NK-92 (cell line): ENCODE data around the gene GPI.
"Not testable (repeated sequence)": the region's sequence is repeated elsewhere in the genome, so short reads cannot be mapped to it uniquely, and the experiment has no call there.

Source experiments
- DNase-seq: peaks from one replicate; lab custom pipeline; 2025; ENCODE audit not compliant: unreplicated experiment; lab: John Stamatoyannopoulos, UW

GPI gene

DNA sequence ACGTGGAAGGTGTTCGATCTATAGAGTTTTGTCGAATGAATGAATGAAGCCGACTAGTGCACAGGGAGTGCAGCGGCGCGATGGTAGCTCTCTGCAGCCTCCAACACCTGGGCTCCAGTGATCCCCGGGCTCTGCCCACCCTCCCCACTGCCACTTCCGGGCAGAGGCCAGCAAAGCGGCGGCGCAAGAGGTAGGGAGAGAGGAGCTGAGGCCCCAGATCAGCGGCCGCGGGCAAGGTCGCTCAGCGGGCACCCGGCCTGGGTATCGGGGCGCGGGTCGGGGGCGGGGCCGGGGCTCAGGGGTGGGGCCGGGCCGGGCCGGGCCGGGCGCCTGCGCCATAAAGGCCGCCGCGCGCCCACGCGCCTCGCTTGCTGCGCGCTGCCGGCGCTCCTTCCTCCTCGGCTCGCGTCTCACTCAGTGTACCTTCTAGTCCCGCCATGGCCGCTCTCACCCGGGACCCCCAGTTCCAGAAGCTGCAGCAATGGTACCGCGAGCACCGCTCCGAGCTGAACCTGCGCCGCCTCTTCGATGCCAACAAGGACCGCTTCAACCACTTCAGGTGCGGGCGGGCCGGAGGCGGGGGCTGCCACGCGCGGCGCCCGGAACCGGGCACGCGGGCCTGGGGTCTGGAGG lies at the start of gene GPI:
TSS of gene GPI (plus strand) at position 367 of the 633 bp plus-strand sequence. CDS start at position 438, 71 bp downstream.
- no peak for DNase-seq

DNA sequence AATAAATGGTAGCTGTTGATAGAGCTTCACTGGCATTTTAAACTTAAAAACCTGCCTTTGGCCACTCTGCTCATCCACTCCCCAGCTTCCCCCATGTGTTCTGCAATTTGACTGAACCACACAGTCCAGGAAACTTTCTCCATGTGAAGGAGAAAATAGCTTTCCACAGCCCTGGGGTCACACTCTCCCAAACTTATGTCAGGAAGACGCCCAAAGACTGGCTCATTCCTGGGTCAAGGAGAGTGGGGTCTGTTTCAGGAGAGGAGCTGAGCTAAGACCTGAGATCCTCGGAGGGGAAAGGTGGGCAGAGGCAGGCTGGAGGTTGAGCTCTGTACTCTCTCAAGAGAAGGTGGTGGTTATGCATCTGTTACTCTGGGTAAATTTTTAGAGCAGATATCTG lies 48.7 kb upstream of the GPI start:
- no peak for DNase-seq

DNA sequence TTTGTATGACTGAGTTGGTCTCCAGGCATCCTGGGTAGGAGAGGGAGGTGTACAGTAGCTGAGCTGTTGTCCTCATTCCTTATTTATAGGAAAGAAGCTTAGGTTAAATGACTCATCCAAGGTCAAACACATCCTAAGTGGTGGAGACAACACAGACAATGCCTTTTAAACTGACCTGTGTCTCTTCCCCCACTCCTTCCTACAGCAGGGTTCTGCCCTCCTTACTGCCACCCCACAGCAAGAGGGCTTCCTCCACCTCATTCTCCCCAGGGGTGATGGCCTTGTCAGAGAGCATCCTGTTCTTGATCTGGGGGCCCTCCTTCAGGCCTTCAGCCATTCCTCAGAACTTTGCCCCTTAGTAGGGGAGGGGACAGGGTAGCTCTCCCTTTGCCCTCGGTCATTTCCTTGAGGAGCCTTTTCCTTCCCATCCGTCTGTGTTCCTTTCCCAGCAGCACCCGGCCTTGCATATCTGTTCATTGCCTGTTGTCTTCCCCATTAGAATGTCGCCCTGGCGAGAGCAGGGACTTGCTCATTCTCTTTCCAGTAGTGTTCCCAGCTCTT lies 48.2 kb upstream of the GPI start:
- DNase-seq, result no peak

DNA sequence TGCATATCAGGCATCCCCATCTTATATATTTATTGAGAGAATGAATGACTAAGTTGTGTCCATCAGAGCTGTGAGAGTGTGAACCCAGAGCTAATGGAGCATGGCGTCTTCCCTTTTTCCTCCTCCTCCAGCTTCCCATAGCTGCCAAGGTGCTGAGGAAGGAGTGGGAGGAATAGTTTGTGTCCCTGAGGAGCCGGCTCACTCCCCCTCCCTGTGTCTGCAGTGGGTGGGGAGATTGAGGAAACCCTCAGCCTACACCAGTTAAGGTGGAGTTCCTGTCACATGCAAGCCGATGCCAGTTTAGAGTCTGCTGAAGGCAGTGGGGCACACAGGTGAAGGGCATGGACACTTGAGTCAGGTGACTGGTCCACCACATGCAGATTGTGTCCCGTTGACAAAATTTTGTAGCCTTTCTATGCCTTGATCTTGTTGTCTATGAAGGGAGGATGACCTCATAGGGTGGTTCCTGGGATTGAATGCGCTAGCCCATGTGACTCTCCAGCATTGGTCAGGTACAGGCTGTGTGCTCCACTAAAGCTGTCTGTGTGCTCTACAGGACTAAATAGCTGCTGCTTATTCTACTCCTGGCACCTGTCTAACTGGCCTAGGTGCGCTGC lies 47.6 kb upstream of the GPI start:
- no peak for DNase-seq

DNA sequence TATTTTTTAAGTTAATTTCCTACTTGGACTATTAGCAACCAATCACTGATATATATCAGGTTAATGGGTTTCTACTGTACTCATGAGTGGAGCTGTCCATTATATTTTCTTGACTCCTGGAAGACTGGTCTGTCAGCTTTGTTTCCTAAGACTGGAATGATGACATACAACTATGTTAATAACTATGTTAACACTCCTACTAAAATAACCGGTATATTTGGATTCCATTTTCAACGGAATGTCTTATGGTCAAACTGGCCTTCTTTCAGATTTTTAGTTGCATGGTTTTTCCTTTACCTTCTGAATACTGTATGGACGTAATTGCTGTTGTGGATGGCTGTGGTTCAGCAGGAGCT lies 45.8 kb upstream of the GPI start:
- no peak for DNase-seq

DNA sequence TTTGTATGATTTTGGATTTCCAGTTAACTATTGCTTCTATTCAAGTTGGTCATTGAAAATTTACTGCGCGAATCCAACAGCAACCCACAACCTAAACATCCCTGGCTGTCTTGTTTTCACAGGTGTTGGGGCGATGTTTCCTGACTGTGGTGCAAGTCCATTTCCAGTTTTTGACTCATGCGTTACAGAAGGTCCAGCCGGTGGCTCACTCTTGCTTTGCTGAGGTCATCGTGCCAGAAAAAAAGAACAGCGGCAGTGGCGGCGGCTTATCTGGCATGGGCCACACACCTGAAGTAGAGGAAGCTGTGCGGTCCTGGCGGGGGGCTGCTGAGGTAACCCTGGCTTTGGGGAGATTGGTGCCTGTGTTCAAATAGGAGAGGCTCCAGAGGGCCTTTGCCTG lies 45.2 kb upstream of the GPI start:
- DNase-seq, result no peak

DNA sequence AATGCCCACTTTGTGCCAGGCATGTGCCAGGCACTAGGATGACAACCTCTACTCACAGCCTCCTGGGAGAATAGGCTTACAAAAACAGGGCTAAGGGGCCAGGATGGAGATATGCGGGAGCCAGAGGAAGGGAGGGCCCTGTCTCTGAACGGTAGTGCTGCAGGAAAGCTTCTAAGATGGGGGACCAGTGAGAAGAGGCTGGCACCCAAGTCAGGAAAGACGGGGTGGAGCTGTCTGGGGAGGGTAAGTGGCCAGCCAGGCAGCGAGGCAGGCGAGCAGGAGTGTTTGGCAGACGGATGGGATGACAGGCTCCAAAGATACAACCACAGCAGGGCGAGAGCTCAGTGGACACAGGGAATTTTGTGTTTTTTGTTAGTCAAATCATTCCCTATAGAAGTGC lies 44.7 kb upstream of the GPI start:
- no peak for DNase-seq

DNA sequence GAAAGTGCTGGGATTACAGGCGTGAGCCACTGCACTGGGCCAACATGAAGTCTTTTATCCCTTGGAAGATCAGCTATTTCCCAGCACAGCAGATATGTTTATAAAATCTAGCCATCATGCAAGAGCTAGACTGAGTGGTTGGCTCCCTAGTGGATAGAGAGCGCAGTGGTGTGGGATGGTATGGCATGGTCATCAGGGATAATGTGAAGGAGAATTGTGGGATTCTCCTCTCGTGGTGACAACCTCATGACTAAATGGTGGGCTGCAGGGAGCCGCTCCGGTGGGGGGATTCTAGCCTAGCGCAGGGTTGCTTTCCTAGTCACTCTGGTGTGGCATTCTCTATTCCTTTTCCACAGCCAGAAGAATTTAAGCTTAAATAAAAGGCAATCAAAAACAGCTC lies 43.3 kb upstream of the GPI start:
- no peak for DNase-seq

DNA sequence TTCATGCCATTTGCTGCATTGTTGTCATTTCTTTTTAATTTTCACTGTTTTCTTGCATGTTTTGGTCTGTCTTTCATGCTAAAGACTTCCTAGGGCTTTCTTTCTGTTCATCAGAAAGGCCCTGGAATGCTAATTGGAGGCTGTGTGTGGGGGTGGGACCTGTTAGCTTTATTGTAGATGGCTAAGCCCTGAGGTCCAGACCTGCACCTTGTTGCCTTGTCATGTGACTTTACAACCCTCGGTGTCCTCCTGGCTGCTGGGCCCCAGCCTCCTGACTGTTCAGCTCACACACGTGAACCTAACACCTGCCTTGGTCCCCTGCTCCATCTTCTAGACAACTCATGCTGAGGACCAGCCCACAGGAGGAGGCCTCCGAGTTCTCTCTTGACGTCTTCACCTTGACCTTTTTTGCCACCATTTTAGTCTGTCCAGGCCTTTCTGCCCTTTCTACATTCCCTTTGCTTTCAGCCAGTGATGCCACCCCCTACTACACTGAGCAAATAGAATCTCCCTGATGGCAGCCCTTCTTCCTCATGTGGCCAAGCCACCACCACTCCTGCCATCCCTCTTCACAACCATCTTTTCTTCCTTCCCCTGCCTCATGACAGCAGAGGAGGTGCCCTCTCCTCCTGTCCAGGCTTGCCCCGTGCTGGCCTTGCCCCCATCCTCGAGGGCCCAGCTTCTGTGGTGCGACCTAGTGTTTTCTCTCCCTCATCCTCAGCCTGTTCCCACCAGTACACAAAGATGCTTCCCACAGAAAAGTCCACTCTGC lies 41.4 kb upstream of the GPI start:
- DNase-seq, result no peak

DNA sequence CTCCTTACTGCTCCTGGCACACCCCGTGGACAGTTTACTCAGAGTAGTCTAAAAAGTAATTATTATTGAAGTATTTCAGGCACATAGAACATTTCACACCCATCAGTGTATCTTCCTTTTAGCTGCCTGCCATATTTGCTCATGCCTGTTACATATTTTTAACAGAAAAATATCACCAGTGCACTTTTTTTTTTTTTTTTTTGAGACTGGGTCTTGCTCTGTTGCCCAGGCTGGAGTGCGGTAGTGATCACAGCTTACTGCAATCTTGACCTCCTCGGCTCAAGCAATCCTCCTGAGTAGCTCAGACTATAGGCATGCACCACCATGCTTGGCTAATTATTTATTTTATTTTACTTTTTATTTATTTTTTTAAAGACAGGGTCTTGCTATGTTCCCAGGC lies 40.7 kb upstream of the GPI start:
- DNase-seq, result no peak

DNA sequence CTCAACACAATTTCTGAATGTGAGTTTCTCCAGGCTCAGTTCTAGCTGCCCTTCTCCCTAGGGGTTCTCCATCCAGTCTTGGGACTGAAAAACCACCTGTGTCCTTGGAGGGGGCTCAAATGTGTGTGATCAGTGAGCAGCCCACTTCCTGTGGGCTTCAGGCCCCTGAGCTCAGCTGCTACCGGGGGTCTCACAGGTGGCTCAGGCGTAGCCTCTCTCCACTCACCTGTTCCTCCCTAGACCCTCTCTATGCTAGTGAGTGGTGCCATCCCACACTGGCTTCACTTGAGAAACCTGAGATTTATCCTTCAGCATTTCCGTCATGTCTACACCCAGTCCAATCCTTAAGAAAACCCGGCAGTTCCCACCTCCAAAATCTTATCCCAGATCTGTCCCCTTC lies 39.8 kb upstream of the GPI start:
- no peak for DNase-seq

DNA sequence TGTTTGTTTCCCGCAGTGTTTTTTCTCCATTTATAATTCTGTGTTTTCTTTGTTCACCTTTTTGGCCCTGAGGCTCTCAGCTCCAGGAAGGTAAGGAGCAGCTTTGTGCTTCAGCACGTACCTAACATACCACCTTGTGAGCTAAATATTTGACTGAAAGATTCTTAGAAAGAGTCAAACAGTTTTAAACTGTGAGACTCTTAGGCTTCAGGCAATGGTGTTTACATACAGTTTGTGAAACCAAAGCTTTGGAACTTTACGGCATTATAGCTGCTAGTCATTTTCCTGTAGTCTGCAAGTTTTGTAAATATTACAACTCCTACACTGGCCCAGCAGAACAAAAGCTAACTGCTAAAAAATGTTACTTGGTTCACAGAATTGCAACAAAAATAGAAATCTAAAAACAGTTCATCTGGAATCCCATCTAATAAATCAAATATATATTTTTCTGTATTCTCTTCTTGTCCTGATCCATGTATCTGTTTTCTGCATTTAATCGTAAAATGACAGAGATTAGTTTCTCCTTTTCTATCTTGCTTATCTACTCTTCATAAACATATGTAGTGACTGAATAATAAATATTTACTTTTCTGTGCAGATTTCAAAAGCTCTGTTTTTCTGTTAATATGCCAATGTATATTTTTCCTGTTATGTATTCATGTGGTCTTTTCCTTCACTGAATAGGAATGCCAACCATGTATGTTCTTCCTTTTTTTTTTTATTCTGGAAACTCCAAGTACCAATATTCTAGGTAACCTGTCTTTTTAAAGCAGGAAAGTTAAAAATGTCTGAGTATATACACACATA lies 38.8 kb upstream of the GPI start:
- DNase-seq, result no peak

DNA sequence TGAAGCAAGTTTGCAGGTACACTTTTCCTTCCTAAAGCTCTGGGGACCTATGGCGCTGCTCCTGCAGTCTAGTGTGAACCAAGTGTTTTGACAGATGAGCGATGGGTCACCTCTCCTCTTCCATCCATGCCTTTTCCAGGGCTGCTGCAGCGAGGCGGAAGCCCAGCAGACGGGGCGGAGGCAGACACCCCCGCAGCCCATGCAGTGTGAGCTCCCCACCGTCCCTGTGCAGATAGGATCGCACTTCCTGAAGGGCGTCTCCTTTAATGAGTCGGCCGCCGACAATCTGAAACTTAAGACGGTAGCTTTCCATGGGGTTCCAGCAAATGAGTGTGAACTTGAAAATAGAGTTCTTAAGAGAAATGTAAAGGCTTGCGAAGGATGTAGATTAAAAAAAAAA lies 37.1 kb upstream of the GPI start:
- no peak for DNase-seq

DNA sequence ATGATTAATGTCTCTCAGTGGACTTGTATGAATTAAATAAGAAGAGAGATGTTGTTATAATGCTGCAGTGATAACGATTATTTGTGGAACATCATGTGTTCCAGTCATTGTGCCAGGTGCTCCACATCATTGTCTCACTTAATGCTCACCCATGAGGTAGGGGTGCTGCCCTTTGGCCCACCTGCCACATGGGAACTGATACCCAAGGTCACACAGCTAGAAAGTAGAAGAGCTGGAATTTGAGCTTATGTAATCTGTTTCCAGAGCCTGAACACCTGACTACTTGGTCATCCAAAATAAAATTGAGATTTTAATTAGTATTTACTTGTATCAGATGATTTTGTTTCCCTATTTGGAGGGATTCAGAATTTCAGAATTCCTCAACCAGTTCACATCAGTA lies 36.0 kb upstream of the GPI start:
- no peak for DNase-seq

DNA sequence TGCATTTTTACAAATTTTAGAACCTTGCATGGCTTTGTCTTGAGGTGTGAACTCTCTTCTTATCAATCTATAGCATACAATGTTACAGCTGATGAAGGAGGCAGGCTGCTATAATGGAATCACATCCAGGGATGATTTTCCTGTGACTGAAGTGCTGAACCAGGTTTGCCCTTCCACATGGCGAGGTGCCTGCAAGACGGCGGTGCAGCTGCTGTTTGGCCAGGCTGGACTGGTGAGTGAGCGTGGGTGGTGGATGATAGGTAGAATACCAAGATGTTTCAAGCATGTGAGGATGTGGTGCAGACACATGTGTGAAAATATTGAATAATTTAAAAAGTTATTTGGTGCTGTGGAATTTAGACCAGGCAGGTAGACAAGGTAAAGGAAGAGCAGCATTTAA lies 34.9 kb upstream of the GPI start:
- no peak for DNase-seq

DNA sequence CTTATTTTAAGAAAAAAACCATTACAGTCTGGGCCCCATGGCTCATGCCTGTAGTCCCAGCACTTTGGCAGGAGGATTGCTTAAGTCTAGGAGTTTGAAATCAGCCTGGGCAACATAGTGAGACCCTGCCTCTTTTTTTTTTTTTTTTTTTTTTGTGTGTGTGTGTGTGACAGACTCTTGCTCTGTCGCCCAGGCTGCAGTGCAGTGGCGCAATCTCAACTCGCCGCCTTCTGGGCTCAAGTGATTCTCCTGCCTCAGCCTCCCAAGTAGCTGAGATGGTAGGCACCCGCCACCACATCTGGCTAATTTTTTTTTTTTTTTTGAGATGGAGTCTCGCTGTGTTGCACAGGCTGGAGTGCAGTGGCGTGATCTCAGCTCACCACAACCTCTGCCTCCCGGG lies 34.4 kb upstream of the GPI start:
- DNase-seq, result not testable (repeated sequence)

DNA sequence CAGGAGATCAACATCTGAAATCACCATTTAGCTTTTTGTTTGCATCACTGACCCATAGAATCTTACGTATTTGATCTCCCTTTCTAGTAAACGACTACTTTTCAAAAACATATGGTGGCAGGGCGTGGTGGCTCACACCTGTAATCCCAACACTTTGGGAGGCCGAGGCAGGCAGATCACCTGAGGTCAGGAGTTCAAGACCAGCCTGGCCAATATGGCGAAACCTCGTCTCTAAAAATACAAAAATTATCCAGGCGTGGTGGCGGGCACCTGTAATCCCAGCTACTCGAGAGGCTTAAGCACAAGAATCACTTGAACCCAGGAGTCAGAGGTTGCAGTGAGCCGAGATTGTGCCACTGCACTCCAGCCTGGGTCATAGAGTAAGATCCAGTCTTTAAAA lies 33.4 kb upstream of the GPI start:
- DNase-seq, result not testable (repeated sequence)

DNA sequence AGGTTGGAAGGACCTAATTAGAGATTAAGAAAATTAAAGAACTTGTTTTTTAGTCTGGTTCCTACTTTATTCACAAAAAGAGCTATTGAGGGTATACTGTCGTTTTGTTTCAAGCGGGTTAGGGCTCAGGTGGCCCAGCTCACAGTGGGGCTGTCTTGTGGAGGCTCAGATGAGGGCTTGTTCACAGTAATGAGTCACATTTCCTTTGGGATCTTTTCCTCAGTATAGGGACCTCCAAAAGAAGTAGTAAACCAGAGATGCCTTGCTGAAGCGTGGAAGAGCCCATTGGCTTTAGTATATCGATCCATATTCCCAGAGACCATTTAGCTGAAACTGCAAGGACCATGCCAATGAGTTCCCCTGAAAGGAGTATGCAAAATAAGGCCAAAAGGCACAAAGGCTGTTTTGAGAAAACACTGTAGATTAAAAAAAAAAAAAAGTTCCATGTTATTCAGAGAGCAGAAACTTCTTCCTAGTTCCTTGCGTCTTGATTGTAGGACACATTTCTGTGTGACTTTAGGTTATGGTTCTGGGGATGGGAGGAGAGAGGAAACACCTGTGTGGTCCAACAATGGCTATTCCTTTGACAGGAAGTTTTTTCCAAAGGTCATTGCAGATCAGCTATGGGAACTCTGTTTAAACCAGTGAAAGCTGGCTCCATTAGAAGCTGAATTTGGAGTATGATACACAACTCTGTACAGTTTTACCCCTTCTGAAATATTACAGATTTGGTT lies 32.8 kb upstream of the GPI start:
- DNase-seq, result no peak

DNA sequence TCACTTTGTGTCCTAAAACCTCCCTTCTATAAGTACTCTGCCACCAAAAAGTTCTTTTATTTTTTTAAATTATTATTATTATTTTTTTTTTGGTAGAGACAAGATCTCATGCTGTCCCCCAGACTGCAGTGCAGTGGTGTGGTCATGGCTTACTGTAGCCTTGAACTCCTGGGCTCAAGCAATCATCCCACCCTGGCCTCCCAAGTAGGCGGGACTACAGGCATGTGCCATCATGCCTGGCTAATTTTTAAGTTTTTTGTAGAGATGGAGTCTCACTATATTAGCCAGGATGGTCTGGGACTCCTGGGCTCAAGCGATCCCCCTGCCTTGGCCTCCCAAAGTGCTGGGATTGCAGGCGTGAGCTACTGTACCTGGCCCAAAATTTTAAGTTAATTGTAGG lies 29.1 kb upstream of the GPI start:
- no peak for DNase-seq

DNA sequence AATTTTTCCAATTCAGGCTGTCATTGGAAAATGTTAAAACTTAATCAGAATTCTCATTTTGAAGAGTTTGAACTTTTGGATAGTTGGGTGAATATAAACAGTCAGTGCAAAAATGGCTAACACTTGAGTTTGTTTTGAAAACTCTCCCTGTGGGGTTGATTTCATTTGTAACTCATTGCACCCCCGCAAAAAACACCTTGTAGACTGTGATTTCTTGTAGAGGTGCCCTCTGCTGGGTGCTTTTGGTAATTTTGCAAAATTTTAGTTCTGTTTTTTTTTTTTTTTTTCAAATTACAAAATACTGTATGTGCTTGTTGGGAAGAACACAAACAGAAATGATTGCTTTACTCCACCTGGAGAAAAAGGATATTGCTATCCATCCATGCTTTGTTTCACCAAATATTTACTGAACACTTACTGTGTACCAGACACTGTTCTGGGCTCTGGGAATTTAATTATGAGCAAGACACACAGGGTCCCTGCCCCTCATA lies 28.2 kb upstream of the GPI start:
- DNase-seq, result no peak

DNA sequence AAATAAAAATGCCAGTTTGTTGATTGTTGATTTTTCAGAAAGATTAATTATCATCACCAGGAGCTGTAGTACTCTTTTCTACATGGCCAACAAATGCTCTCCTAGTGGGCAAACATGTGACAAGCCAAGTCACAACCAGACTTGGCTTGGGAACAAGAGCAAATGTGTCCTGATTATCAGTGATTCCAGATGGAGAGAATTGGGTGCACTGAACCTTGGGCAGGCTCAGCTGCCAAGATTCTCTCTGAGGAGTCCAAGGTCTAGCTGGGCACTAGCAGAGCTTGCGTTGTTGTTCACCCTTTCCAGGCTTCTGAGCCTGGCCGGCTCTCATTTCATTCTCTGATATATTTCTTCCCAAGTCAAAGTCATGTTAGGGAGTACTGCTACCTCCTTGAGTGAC lies 27.3 kb upstream of the GPI start:
- DNase-seq, result no peak
